GM19463 (cell line): ENCODE results near the gene GMDS.

ENCODE experiments used
- ATAC-seq: cut with Tn5 transposase; IDR thresholded peaks from one replicate; pipeline ENCODE4 v1.9.1; 2021; ENCODE audit warnings: mild to moderate bottlenecking, moderate library complexity; ENCODE audit not compliant: unreplicated experiment

Gene GMDS

DNA sequence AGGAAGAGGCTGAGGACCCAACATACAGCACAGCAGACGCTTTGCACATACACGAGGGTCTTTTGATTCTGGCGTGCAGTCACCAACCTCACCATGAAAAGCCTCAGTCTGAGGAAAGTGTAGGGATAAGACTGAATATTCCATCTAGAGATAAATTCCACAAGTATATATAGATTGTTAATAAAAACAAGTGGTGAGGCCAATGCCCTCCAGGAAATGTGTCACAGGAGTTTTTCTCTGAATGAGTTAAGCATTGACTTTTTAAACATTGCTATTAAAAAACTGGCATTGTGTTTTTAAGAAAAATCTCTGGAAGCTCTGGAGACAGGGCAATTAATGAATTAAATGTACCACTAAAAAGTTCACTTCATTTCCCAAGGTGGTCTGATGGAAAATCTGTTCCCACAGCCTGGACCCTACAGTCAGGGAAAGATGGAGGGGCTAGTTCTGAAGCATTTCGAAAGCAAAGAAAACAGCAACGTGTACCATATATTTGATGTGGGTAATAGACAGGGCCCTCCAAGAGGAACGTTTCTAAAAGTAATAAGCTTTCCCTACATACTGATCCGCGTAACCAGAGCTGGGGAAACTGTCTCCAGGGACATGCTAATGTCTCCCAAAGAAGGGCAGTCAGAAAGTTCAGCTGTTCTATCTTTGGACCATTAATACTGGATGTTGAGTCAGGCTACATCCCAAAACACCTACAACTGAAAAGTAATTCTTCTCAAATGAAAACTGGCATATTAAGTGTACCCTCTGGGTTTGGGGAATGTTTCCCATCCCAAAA lies 334.6 kb downstream of the GMDS start:
- no peak for ATAC-seq

DNA sequence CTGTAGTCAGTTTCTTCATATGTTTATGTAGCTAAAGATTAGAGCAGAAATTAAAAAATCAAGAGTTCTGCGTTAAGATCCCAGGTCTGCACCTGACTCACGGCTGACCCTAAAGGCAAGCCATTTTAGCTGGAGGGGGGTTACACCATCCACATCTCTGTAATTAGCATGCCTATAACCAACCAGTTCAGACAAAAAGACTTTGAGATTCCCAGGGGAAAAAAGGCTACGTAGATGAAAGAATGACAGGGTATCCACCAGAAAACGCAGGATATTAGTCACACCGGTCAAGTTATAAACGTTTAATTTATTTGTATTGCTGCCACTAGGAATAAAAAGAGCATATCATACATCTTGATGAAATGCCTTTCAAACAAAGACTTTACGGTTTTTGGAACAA lies 336.6 kb downstream of the GMDS start:
- no peak for ATAC-seq

DNA sequence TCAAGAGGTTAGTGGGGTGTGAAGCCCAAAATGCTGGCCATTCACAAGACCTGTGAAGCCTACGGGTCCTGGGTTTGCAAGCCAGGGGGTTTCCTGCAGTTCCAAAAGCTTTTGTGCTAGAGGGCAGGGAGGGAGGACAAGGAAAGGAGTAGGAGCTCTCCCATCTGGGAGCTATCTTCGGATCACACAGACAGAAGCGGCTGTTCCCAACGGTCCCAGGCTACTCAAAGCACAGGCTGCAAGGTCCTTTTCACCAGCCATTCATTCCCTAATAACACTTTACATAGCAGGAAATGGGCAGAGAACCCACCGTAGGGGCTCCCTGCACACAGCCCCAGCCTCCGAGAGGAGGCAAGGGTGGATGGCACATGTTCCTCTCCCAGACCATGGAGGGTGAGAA lies 338.8 kb downstream of the GMDS start:
- no peak for ATAC-seq

DNA sequence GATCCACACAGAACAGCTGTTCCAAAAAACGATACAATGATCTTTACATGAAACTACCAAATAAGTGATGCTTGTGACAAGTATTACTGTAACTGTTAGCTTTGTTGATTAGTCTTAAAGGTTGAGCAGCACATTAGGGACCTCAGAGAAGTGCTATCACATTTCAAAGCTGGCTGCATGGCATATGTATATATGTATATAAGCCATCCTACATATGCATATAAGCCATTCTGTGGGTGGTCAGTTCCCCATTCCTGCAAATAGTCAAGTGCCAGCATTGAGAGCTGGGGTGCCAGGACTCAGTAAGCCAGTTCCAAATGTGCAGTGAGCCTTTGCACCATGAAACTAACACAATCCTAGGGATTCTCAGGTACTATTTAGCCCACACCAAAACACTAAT lies 339.4 kb downstream of the GMDS start:
- ATAC-seq, result no peak

DNA sequence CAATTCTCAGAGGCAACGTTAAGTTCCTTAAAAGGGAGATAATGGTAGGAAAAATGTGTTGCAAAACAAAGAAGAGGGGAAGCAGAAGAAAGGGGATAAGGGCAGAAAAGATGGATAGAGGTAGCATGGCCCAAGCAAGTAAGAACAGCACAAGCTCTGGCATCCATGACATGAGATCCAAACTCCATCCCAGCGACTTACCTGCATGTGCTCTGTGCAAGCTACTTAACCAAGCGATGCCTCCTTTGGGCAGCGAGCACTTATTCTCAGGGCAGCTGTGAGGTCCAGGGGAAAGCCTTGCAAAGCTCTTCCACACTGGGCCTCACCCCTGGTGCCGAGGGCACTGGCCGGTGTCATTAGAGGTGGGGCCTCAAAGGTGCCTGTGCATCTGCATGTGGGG lies 340.5 kb downstream of the GMDS start:
- ATAC-seq, result no peak

DNA sequence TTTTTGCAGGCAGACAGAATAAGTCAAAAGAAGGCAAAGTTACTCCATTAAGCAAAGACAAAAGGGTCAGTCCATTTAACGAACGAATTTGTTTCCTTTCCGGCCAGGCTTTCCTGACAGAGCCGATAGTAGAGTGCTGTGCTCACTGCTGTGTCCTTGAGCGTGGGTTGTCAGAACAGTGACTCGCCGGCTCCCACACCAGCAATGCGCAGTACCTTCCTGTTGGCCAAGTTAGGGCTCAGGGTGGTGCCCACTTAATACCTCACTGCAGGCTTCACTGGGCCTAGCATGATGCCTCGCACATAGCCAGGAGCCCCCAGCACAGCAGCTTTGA lies 341.0 kb downstream of the GMDS start:
- no peak for ATAC-seq

DNA sequence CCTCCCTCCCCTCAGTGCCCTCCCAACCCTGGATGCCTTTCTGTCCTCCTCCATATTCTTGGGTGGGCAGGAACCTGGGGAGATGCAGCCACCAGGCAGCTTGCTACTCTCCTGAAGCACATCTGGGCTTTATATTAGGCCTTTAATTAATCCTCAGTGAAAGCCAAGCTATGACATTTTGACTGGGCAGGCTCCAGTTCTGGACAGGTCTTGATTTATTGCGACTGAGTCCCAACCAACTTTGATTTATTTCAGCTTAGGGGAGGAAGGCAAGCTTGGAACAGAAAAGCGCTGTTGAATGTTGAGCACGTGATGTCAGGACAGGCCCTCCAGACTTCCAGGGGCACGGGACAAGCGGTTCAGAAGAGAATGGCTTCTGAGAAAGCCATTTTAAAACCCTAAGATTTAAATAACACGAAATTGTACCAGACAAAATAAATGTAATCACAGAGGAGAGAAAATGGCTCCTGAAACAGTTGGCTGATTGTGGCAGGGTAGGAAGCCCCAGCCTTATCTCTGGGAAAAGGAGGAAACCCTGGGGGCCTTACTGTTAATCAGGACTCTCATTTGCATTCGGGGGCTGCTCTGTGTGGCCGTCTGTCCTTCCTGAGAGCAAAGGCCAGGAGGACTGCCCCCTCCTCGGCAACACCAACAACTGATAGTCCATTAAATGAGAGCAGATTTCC lies 341.5 kb downstream of the GMDS start:
- ATAC-seq, result no peak

DNA sequence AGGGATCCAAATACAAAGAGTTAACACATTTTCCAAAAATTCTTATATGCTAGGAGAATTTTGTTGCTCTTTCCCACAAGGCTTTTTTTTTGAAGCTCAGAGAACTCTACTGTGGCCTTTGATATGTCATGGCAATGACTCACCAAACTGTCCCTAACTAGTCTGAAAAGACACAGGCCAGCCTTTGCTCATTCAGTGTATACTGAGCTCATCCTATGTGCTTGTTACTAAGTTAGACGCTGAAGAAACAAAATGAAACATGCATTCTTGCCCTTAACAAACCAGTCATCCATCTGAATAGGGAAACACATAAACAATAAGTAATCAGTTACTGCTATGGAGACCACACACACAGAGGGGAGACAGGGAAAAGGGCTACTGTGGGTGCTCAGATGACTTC lies 343.8 kb downstream of the GMDS start:
- no peak for ATAC-seq

DNA sequence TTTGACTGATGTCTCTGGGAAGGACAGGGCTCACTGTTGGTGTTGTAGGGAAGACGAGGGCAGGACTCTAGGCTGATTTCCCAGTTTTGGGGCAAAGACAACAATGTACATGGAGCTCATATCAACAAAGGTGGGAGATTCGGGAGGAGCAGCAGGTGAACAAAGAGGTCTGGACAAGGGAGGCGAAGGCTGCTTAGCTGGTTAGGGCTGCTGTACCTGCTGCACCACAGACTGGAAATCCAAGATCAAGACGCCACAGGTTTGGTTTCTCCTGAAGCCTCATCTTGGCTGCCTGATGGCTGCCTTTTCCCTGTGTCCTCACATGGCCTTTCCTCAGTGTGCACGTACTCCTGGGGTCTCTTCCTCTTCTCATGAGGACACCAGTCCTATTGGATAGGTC lies 348.5 kb downstream of the GMDS start:
- ATAC-seq, result no peak

DNA sequence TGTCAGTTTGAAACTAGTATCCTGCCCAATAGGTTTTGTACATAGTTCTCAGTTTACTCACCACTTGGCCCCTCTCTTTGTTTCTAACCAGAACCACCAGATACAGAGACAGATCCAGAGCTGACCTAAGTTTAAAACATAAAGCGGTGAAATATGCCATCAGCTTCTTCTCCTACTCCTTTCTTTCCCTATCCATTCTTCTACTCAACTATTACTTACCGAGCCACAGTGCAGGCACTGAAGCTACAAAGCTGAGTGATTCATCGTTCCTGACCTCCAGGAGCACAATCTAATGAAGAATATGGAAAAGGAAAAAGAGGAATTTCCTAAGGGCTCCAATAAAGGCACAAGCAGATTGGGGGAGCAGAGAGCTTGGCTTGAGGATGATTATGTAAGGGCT lies 349.7 kb downstream of the GMDS start:
- no peak for ATAC-seq

DNA sequence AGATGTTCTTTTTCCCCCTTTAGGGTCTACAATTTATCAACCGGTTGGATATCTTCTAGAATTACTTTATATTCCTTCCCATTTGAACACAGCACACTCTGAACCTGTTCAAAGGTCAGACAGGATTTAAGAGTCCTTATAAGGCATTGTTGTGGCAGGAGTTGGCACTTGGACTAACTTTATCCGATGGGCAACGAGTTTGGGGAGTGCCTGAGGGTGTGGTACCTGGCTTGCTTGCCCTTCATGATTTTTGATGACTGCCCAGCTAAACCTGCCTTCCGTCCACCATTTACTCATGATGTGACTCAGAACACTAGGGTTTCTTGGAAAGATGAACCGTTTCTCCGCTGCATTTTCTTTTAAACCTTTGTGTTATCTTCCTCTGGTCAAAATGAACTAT lies 350.5 kb downstream of the GMDS start:
- ATAC-seq, result no peak

DNA sequence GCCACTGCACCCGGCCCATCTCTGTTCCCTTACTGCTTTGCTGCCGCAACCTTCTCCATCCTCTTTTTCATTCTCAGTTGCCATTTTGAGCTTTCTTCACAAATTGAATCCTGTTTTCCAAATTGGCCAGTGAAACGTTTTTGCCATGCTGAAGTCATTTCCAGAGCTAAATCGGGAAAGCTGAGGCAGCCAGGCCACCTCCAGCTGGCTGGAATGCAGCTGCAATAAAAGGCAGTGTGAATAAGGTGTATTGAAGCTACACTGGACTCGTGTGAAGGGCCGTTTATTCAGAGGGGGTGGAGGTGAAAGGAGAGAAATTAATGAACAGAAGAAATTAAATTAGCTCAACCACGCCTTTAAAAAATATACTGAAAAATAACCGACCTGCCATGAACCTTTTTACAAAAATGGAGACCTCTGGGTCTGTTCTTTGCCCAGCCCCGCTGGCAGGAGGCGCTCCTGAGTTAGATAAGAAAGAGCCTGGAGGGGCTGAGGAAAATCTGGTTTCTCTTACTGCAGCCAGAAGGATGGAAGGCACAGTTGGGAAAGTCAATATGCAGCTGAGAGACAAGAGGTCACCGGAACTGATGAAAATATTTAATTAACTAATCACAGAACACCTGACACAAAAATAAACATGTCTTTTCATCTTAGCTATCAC lies 351.8 kb downstream of the GMDS start:
- ATAC-seq, result no peak

DNA sequence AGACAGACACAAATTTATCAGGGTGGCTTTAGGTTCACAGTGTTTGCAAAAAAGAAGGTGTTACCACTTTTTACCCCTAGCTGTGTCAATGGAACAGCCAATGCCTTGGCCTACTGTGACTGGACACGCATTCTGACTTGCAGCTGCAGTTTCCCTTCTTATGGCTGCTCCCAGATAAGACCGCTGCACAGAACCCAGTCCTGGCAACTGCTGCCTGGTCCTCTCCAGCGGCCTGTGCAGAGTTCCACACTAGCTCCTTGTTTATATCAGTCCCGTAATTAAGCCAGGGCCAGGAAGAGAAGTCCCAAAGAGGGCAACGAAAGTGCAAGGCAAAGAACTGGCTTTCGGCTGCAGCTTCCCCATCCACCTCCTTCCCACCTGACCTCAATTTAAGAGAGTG lies 352.7 kb downstream of the GMDS start:
- ATAC-seq, result no peak

DNA sequence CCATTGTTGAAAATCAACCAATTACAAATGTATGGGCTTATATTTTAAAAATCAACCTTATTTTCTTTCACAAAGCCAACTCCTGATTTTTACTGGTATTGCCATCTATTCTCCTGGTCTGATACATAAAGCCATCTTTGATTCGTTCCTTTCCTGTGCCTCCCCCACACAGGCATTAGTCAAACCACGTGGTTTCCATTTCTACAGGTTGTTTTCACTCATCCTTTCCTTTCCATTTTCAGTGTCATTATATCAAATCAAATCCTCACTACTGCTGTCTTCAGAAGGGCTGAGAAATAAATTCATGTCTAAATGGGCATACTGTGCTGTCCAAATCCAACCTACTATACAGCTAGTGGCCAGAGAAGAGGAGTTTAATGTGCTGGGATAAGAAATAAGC lies 354.4 kb downstream of the GMDS start:
- ATAC-seq, result no peak

DNA sequence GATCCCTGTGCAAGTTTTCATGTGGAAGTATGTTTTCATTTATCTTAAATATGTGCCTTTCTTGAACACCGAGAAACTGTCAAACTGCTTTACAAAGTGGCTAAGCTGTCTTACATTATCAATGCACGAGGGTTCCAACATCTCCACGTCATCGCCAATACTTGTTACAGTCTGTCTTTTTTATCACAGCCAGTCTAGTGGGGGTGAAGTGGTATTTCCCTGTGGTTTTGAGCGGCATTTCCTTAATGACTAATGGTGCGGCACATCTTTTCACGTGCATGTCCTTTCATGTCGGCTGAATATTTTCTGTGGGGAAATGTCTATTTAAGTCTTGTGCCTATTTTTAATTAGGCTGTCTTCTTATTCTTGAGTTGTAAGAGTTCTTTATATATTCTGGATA lies 355.3 kb downstream of the GMDS start:
- ATAC-seq, result no peak

DNA sequence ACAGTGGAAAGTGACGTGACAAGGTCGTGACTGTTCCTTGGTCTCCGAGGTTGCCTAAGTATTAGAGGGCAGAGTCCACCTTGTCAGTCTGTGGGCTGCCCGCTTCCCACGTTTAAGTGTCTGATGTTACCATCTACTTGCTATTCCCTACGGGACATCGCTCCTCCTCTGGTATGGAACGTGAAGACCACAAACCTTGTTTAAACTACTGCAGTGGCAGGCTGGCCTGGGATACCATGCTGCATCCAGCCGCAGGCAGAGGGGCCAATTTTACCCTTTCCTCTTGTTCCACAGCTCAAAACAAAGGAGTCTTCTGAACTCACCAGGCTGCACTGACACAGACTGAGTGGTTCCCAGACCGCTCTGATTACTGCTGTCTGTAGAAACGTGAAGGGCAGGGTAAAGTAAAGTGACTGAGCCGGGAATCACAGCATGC lies 359.8 kb downstream of the GMDS start:
- no peak for ATAC-seq

DNA sequence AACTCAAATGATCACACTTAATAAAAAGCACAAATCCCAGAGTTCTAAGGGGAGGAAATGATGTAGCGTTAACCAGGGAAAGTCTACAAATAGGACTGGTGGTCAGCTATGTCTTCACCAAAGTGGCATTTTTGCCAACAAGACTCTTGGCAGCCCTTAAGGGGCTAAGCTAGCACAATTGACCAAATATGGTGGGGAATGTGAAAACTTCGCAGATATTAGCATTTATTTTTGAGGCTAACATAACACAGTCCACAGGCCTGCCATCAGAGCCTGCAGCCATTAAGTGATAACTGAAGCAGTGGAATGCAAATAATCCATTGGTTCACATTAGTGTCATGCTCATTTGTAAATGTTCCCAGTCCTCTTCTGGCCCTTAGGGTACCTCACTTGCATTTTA lies 361.1 kb downstream of the GMDS start:
- no peak for ATAC-seq

DNA sequence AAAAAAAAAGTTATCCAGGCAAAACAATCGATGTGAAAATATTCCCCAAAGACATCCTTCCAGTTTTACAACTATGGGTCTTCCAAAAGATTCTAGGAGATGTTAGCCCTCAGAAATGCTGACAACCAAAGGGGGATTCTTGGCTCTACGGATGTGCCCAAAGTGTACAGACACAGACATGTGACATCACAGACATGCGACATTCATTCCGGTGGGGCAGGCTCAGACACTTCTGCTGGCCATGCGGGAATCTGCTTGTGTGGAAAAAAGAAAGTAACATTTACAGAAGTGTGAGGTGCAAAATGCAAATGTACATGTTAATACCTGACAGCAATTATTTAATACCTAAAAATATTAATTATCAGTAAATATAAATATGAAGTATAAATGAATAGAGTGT lies 367.1 kb downstream of the GMDS start:
- no peak for ATAC-seq

DNA sequence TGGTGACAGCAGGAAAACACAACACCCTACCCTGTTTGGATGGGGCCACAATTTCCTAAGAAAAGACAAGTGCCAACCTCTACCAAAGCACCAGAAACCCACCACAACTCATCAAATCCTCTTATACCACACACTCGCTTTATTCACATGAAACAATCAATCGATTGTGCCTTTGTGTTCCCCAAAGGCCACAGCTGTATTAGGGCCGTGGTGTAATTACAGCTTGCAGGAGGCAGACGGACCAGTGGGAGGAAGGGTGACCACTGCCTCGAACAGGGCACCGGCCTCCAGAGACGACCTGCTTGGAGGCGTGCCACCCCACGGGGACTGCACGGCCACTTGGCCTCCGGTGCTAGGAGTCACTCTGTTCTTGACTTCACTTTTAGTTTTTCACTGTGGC lies 371.6 kb downstream of the GMDS start:
- ATAC-seq, result no peak

DNA sequence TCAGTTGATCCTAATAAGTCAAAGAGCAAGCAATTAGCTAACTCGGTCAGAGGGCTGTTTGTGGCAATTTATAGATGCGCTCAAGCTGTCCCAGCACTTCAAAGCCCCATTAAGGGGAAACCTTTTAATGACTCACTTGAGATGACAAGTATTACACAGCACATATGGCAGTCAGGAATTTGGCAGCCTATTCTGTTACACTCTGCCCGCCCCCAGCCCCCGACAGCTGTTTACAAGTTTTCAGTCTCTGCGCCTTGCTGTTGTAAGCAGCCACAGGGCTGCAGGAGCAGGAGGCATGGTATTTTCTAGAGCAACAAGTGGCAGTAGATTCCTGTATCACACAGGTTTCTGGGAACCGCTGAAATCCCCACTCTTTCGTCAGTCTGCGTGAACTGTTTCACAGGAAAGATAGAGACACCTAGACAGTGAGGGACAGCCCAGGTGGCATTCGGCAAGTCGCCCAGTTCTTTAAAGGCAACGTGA lies 372.7 kb downstream of the GMDS start:
- ATAC-seq, result no peak

DNA sequence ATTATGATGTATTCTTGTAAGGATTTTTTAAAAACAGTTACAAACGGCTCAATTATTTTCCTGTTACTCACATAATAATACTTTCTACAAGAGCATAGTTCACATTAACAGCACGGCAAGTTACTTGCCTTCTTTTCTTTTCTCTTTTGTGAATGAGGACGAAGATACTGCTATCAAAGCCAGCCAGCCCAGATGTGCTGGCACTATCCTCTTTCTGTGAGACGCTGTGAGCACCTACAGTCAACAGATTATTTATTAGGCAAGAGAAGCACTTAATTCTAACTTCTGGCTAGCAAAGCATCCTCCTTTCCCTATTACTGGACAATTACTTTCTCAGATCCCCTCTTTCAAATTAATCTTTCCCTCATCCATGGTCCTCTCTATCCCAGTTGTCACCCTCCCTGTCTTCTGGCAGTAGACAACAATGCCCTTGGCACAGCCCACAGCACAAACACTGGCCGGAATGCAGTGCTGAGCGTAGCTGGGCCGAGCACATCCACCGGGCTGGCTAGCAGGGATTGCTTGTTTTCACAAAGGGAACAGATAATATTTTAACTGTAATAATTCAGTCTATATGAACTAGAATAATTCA lies 373.6 kb downstream of the GMDS start:
- ATAC-seq, result no peak

DNA sequence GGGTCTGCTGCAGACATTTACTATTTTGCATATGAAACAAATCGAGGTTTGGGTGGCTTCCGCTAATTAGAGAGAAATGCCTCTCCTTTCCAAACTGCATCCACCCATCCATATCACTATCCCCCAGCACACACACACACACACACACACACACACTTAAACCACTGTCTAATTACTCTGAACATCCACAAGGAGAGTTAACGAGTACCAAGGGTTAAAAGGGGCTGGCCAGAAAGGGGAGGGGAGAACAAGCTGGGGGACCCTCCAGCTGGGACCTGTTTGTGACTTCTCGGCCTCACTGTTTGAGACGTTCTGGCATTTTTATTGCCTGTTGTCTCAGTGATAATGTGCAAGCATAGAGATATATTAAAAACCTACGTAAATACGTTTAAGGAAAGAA lies 374.5 kb downstream of the GMDS start:
- ATAC-seq, result no peak
